Transverse colon (tissue), 4 donors: Measurements from ENCODE around the gene LTBP2. TPM values are rescaled to one million over a fixed set of nuclear protein-coding genes. Genes with fewer than 3 reads are reported as not detected.

Experiments used
- DNase-seq: peaks from one replicate; pipeline ENCODE4 v3.0.0-alpha.2; 2019
- H3K27ac ChIP-seq, 4 donors: fragments of 200-600 bp; sonication (generic); 2 replicates each; pipeline ENCODE4 v1.5.1; 2016 to 2018; ENCODE audit warnings: inconsistent platforms in 4 of 4
- H3K27me3 ChIP-seq: fragments of 200-600 bp; sonication (generic); 2 replicates; pipeline ENCODE4 v1.5.1; 2017; ENCODE audit warnings: inconsistent platforms
- H3K36me3 ChIP-seq, 4 donors: fragments of 200-600 bp; sonication (generic); 2 replicates each; pipeline ENCODE4 v1.5.1; 2017 to 2019; ENCODE audit warnings: inconsistent platforms in 4 of 4
- H3K4me1 ChIP-seq, 4 donors: fragments of 200-600 bp; sonication (generic); 2 replicates each; pipeline ENCODE4 v1.5.1; 2017 to 2020; ENCODE audit warnings: inconsistent platforms in 4 of 4
- H3K4me3 ChIP-seq, 4 donors: fragments of 200-600 bp; sonication (generic); 1 replicate in 1 of 4; 2 replicates in 3 of 4; pipeline versions ENCODE4 v1.5.1 to v1.6.1; 2017 to 2019; ENCODE audit warnings: inconsistent platforms in 4 of 4
- H3K9me3 ChIP-seq, 2 donors: fragments of 200-600 bp; sonication (generic); 2 replicates each; pipeline ENCODE4 v1.5.1; 2017 to 2019; ENCODE audit warnings: inconsistent platforms in 2 of 2
- CTCF ChIP-seq, 5 experiments: fragments of 200-600 bp in 3 of 5; fragments of 450-650 bp in 2 of 5; sonication (generic) in 3 of 5; IDR thresholded peaks; 1 replicate in 2 of 5; 2 replicates in 3 of 5; pipeline ENCODE4 v1.5.1; 2016 to 2017; ENCODE audit warnings: antibody characterized with exemption in 5 of 5, inconsistent platforms in 3 of 5, mild to moderate bottlenecking in 2 of 5, moderate library complexity in 1 of 5
- EP300 ChIP-seq: sonication (generic); formaldehyde crosslinking; IDR thresholded peaks from one replicate; pipeline ENCODE4 v1.6.1; 2017; ENCODE audit warnings: antibody characterized with exemption, low read depth
- POLR2A ChIP-seq: fragments of 450-650 bp; IDR thresholded peaks from one replicate; pipeline ENCODE4 v1.6.1; 2016; ENCODE audit warnings: antibody characterized with exemption, mild to moderate bottlenecking, moderate library complexity
- POLR2AphosphoS5 ChIP-seq, 3 donors: sonication (generic); formaldehyde crosslinking; IDR thresholded peaks; one replicate each; pipeline ENCODE4 v1.6.1; 2016; ENCODE audit warnings: antibody characterized with exemption in 3 of 3
- WGBS, 2 donors: methylation state at CpG; one replicate each; pipeline ENCODE4 v1.1.5; 2018; ENCODE audit warnings: low coverage in 1 of 2; 5-methylcytosine and 5-hydroxymethylcytosine counted together
- in situ Hi-C, 4 donors: fragments of 200-750 bp; cut with MboI; loops; one replicate each; pipeline versions ENCODE4 v1.15.0 to v1.15.1; 2017; ENCODE audit warnings: low sequenced_read_pairs in 3 of 4, low pct_ligation_motif_present in 1 of 4, low pct_unique_long_range_greater_than_20kb in 1 of 4
- intact Hi-C: fragments of 100-400 bp; cut with DNase I; formaldehyde crosslinking; loops from one replicate; pipeline ENCODE4 v1.15.1; 2023; ENCODE audit warnings: low total_unique reads
- total RNA-seq, 4 donors: library from RNA; depleted of rRNA; stranded (reverse); fragments of >200 nt; gene quantifications; one replicate each; pipeline ENCODE4 v1.1.0, GENCODE V29; 2016

Gene LTBP2
- total RNA-seq, 4 donors from 2014 or later: 9.7 to 15.3 (median 11.9) TPM

- TF ChIP-seq CTCF (IDR thresholded peaks at IDR 0.05) (no peak), EP300 (no peak), POLR2A (no peak), POLR2AphosphoS5 (IDR thresholded peaks at IDR 0.05) (peak in 1 of 3 donors; percentile 26)
- Histone ChIP-seq H3K27me3 (no peaks in the 10 kb centered on the region), H3K27ac (peak overlapping the region; percentile 34 to 50 (median 46)), H3K4me3 (no peak overlapping the region), H3K36me3 (no peaks in the 10 kb centered on the region), H3K9me3 (no peaks in the 10 kb centered on the region), H3K4me1 (peaks cover 0 to 28% (median 20%) of the 10 kb centered on the region in 4 donors)
- in situ Hi-C loops: no loop called here
- 60% methylated on average over 6 of the region's 6 CpGs; no CpG with 5 or more reads in 1 of the 2 donors for WGBS, 2 donors
- peak; percentile 59 for DNase-seq
- intact Hi-C loops: no loop called here
These were observed 7.7 kb upstream of the LTBP2 start for GRCh38 chr14:74619672-74620131.

GRCh38 chr14:74618078-74618952, 6.3 kb upstream of the LTBP2 start:
- intact Hi-C loops (no loop called here), in situ Hi-C loops (no loop called here)
- H3K9me3 ChIP-seq: no peaks in the 10 kb centered on the region
- H3K4me1 ChIP-seq: peaks cover 0 to 28% (median 20%) of the 10 kb centered on the region in 4 donors
- no peak overlapping the region for H3K4me3 ChIP-seq
- 39 to 50% methylated on average over 1 to 10 of the region's 10 CpGs for WGBS, 2 donors
- H3K36me3 ChIP-seq: no peaks in the 10 kb centered on the region
- peak overlapping the region; percentile 33 to 50 (median 46) for H3K27ac ChIP-seq
- no peaks in the 10 kb centered on the region for H3K27me3 ChIP-seq
- TF ChIP-seq POLR2AphosphoS5 (IDR thresholded peaks at IDR 0.05): no peak
- TF ChIP-seq EP300: no peak
- TF ChIP-seq CTCF (IDR thresholded peaks at IDR 0.05): no peak
- DNase-seq: peak; percentile 46

- H3K27me3 ChIP-seq: peaks cover 2% of the 10 kb centered on the region
- H3K9me3 ChIP-seq: no peaks in the 10 kb centered on the region
- H3K36me3 ChIP-seq: no peaks in the 10 kb centered on the region
- WGBS, 2 donors: 89 to 93% methylated on average over 3 to 13 of the region's 13 CpGs
- no peak overlapping the region for H3K4me3 ChIP-seq
- intact Hi-C loops: no loop called here
- no peak for DNase-seq
- in situ Hi-C loops: no loop called here
- H3K27ac ChIP-seq: no peak overlapping the region
- TF ChIP-seq CTCF (IDR thresholded peaks at IDR 0.05): no peak
- no peak for TF ChIP-seq POLR2A
- no peak for TF ChIP-seq EP300
- peaks cover 0 to 35% (median 25%) of the 10 kb centered on the region in 4 donors for H3K4me1 ChIP-seq
These were observed 5.1 kb upstream of the LTBP2 start for GRCh38 chr14:74616996-74617700.

- in situ Hi-C loops: no loop called here
- Histone ChIP-seq H3K27ac (no peak overlapping the region), H3K9me3 (no peaks in the 10 kb centered on the region), H3K27me3 (peaks cover 9% of the 10 kb centered on the region), H3K36me3 (no peaks in the 10 kb centered on the region), H3K4me1 (peaks cover 0 to 41% (median 32%) of the 10 kb centered on the region in 4 donors), H3K4me3 (no peak overlapping the region)
- 69% methylated on average over 4 of the region's 4 CpGs; no CpG with 5 or more reads in 1 of the 2 donors for WGBS, 2 donors
- no peak for TF ChIP-seq EP300
- no peak for TF ChIP-seq CTCF (IDR thresholded peaks at IDR 0.05)
- no peak for TF ChIP-seq POLR2AphosphoS5 (IDR thresholded peaks at IDR 0.05)
- TF ChIP-seq POLR2A: no peak
- intact Hi-C loops: no loop called here
- DNase-seq: no peak
These were observed 4.5 kb upstream of the LTBP2 start for GRCh38 chr14:74616507-74616906.
